IMR-90 (cell line): Measurements from ENCODE around the gene MAML3.

ENCODE experiments used
- CEBPB ChIP-seq: IDR thresholded peaks from 2 replicates; pipeline ENCODE4 v1.6.1; 2012; ENCODE audit warnings: low read depth, low read length, improper control_type of control experiment
- CTCF ChIP-seq: conservative IDR thresholded peaks from 2 replicates; pipeline ENCODE4 v1.5.1; 2012; ENCODE audit warnings: mild to moderate bottlenecking, low read depth, low read length, improper control_type of control experiment
- FOS ChIP-seq: fragments of 150-350 bp; IDR thresholded peaks from 2 replicates; pipeline ENCODE4 v1.6.1; 2016; ENCODE audit warnings: low read depth, low read length
- MAFK ChIP-seq: IDR thresholded peaks from 2 replicates; pipeline ENCODE4 v1.6.1; 2012; ENCODE audit warnings: low read depth, low read length, improper control_type of control experiment
- MXI1 ChIP-seq: IDR thresholded peaks from 2 replicates; pipeline ENCODE4 v1.6.1; 2012; ENCODE audit warnings: low read depth, mild to moderate bottlenecking, low read length, moderate library complexity, borderline replicate concordance
- POLR2A ChIP-seq: IDR thresholded peaks from 2 replicates; pipeline ENCODE4 v1.6.1; 2012; ENCODE audit warnings: mild to moderate bottlenecking, low read depth, low read length
- RFX5 ChIP-seq: IDR thresholded peaks from 2 replicates; pipeline ENCODE4 v1.8.0; 2012; ENCODE audit warnings: low read depth, mild to moderate bottlenecking, low read length, moderate library complexity
- USF2 ChIP-seq: fragments of 150-350 bp; IDR thresholded peaks from 2 replicates; pipeline ENCODE4 v1.6.1; 2017; ENCODE audit warnings: mild to moderate bottlenecking, antibody characterized with exemption, low read length, low read depth
- TF ChIP-seq, protein P1 (sequence below): fragments of 150-350 bp; IDR thresholded peaks from 2 replicates; pipeline ENCODE4 v1.6.1; 2016; ENCODE audit warnings: low read depth, mild to moderate bottlenecking, low read length, moderate library complexity, borderline replicate concordance

DNA sequence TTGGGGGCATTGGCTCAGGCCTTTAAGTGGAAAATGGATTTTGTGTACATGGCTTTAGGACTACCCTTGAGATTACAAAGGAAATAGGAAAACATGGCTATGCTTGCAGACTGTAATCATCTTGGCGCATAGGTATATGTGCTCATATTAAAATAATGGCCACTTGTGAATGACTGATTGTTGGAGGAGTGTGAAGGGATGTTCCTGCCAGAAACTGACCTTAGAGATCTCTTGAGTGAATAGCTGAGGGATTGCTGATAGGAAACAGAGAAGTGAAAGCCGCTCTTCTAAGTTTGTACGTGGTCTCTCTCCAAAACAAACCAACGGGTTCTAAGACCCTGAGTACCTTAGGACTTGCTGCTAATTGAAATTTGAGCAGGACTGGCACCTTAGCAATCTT lies 302.3 kb downstream of the MAML3 start:
- TF ChIP-seq CTCF (no peak), POLR2A (no peak), MAFK (no peak), USF2 (no peak), MXI1 (no peak), FOS (no peak), RFX5 (no peak), CEBPB (no peak)
- TF ChIP-seq, protein P1, sequence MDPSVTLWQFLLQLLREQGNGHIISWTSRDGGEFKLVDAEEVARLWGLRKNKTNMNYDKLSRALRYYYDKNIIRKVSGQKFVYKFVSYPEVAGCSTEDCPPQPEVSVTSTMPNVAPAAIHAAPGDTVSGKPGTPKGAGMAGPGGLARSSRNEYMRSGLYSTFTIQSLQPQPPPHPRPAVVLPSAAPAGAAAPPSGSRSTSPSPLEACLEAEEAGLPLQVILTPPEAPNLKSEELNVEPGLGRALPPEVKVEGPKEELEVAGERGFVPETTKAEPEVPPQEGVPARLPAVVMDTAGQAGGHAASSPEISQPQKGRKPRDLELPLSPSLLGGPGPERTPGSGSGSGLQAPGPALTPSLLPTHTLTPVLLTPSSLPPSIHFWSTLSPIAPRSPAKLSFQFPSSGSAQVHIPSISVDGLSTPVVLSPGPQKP = no peak
